LNCAP (cell line): ENCODE measurements around the gene TMEM117.

Experiments used
- TF ChIP-seq, protein P1 (sequence below): fragments of 450-650 bp; IDR thresholded peaks from 2 replicates; pipeline ENCODE4 v1.5.1; 2017; ENCODE audit warnings: mild to moderate bottlenecking

Gene TMEM117

GRCh38 chr12:43895580-43896206, 59.8 kb downstream of the TMEM117 start:
- TF ChIP-seq, protein P1, sequence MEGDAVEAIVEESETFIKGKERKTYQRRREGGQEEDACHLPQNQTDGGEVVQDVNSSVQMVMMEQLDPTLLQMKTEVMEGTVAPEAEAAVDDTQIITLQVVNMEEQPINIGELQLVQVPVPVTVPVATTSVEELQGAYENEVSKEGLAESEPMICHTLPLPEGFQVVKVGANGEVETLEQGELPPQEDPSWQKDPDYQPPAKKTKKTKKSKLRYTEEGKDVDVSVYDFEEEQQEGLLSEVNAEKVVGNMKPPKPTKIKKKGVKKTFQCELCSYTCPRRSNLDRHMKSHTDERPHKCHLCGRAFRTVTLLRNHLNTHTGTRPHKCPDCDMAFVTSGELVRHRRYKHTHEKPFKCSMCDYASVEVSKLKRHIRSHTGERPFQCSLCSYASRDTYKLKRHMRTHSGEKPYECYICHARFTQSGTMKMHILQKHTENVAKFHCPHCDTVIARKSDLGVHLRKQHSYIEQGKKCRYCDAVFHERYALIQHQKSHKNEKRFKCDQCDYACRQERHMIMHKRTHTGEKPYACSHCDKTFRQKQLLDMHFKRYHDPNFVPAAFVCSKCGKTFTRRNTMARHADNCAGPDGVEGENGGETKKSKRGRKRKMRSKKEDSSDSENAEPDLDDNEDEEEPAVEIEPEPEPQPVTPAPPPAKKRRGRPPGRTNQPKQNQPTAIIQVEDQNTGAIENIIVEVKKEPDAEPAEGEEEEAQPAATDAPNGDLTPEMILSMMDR, result no peak

- TF ChIP-seq, protein P1, result no peak
These were observed 60.6 kb downstream of the TMEM117 start for GRCh38 chr12:43896496-43896895.

- TF ChIP-seq, protein P1, result no peak
These were observed 62.6 kb downstream of the TMEM117 start for GRCh38 chr12:43898474-43898873.

DNA sequence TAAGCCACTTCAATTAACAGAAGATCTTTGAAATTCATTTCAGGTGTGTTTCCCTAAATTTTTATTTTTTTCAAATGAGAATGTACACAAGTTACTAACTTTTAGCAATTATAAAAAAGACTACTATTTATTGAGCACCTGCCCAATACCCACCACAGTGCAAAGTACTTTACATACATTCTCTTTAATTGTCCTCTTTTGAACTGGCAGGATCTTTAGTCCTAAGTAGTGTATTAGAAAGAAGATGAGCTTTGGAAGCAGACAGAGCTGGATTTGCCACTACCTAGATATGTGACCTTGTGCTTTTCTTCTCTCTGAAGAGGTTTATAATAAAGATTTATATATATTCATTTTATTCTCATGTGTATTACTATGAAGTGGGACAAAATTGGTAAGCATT, 63.7 kb downstream of the TMEM117 start:
- TF ChIP-seq, protein P1, result no peak

DNA sequence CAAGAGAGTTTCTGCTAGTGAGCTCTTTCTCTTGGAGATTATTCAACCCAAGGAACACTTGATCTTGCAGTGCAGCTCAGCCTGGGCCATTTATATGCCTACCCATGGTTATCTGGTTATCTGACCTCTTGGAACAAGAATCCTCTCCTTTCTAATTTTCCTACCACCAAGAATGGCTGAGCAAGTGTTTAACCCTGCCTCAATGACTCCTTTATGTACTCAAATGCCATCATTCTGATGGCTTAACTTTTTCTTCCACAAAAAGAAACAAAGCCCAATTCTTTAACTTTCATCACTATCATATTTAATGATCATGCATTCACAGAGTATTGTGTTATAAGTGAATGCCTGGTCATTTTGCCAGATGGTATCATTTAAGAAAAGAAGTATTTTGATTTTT, 67.8 kb downstream of the TMEM117 start:
- TF ChIP-seq, protein P1, result no peak

GRCh38 chr12:43912859-43913258, 77.0 kb downstream of the TMEM117 start:
- TF ChIP-seq, protein P1, result no peak

DNA sequence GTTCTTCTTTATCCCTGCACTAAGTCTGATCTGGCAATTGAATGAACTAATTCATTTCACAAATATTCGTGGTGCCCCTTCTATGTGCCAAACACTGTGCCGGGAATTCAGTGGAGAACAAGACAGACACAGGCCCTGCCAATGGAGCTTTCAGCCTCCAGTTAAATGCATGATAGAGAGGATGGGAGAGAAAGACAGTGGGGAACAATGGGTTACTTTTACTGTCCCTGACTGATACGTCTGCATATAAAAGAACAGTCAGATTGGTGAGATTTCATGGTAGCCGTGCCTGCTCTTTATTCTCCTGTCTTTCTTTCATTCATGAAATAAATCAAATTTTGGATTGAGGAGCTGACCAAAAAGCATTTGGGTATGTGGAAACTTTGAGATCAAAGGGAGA, 78.5 kb downstream of the TMEM117 start:
- TF ChIP-seq, protein P1, result no peak
